GM19240 (cell line): ENCODE data around the gene TRDN.
"Not testable (repeated sequence)": the region's sequence is repeated elsewhere in the genome, so short reads cannot be mapped to it uniquely, and the experiment has no call there.

Experiments used
- DNase-seq: peaks from one replicate; pipeline ENCODE4 v3.0.0; 2011; ENCODE audit warnings: low spot score; ENCODE audit not compliant: insufficient read length

TRDN gene

GRCh38 chr6:123635144-123635543, 1.6 kb downstream of the TRDN start:
- DNase-seq, result no peak

- no peak for DNase-seq
Measured at GRCh38 chr6:123632641-123633040, 4.1 kb downstream of the TRDN start.

- DNase-seq, result no peak
Measured at GRCh38 chr6:123629258-123629941, 7.3 kb downstream of the TRDN start.

- no peak for DNase-seq
Measured at GRCh38 chr6:123625696-123626095, 11.1 kb downstream of the TRDN start.

GRCh38 chr6:123622780-123623179, 14.0 kb downstream of the TRDN start:
- no peak for DNase-seq

GRCh38 chr6:123619156-123619555, 17.6 kb downstream of the TRDN start:
- DNase-seq, result no peak

GRCh38 chr6:123616942-123617341, 19.8 kb downstream of the TRDN start:
- no peak for DNase-seq

- DNase-seq, result no peak
Measured at GRCh38 chr6:123616016-123616415, 20.7 kb downstream of the TRDN start.

- DNase-seq, result no peak
Measured at GRCh38 chr6:123610779-123611178, 26.0 kb downstream of the TRDN start.

GRCh38 chr6:123604067-123604466, 32.7 kb downstream of the TRDN start:
- DNase-seq, result no peak

- no peak for DNase-seq
Measured at GRCh38 chr6:123598011-123598410, 38.7 kb downstream of the TRDN start.

GRCh38 chr6:123594776-123595175, 42.0 kb downstream of the TRDN start:
- no peak for DNase-seq

- no peak for DNase-seq
Measured at GRCh38 chr6:123592426-123592825, 44.3 kb downstream of the TRDN start.

GRCh38 chr6:123589973-123590372, 46.8 kb downstream of the TRDN start:
- no peak for DNase-seq

GRCh38 chr6:123589317-123589716, 47.4 kb downstream of the TRDN start:
- no peak for DNase-seq

- no peak for DNase-seq
Measured at GRCh38 chr6:123588546-123588895, 48.2 kb downstream of the TRDN start.

GRCh38 chr6:123587838-123588545, 48.8 kb downstream of the TRDN start:
- no peak for DNase-seq

- DNase-seq, result not testable (repeated sequence)
Measured at GRCh38 chr6:123587407-123587806, 49.3 kb downstream of the TRDN start.

- DNase-seq, result no peak
Measured at GRCh38 chr6:123580331-123580730, 56.4 kb downstream of the TRDN start.

- no peak for DNase-seq
Measured at GRCh38 chr6:123575188-123575587, 61.6 kb downstream of the TRDN start.

GRCh38 chr6:123570813-123571684, 65.7 kb downstream of the TRDN start:
- no peak for DNase-seq

GRCh38 chr6:123569575-123569974, 67.2 kb downstream of the TRDN start:
- no peak for DNase-seq
